Adrenal gland (tissue), 12 donors: ENCODE measurements around the gene MTFR1L. TPM values are rescaled to one million over a fixed set of nuclear protein-coding genes. Genes with fewer than 3 reads are reported as not detected.
A peak's percentile ranks its signal among the peaks of the same experiment; 100 is the strongest.

Experiments used
- DNase-seq, 7 donors: peaks; one replicate each; pipeline ENCODE4 v3.0.0-alpha.2; 2019 to 2020
- H3K27ac ChIP-seq, 5 donors: fragments of 200-600 bp; sonication (generic) in 4 of 5; 1 replicate in 3 of 5; 2 replicates in 2 of 5; pipeline versions ENCODE4 v1.5.1 to v1.8.0; 2016 to 2020; ENCODE audit warnings: mild to moderate bottlenecking in 1 of 5
- H3K27me3 ChIP-seq: fragments of 200-600 bp; 2 replicates; pipeline ENCODE4 v1.8.0; 2021
- H3K36me3 ChIP-seq, 2 donors: fragments of 200-600 bp; replicated peaks in 1 of 2; 1 replicate in 1 of 2; 2 replicates in 1 of 2; pipeline versions ENCODE4 v1.5.1 to v1.8.0; 2018 to 2022
- H3K4me1 ChIP-seq, 2 donors: fragments of 200-600 bp; replicated peaks in 1 of 2; 1 replicate in 1 of 2; 2 replicates in 1 of 2; pipeline versions ENCODE4 v1.5.1 to v1.8.0; 2018 to 2021
- H3K4me3 ChIP-seq, 4 donors: fragments of 200-600 bp; sonication (generic) in 3 of 4; one replicate each; pipeline ENCODE4 v1.5.1; 2016 to 2018
- H3K9me3 ChIP-seq, 3 donors: fragments of 200-600 bp; sonication (generic) in 1 of 3; replicated peaks in 1 of 3; 1 replicate in 2 of 3; 2 replicates in 1 of 3; pipeline versions ENCODE4 v1.5.1 to v1.8.0; 2016 to 2021
- CTCF ChIP-seq, 6 experiments: fragments of 450-650 bp in 4 of 6; fragments of 200-600 bp in 2 of 6; sonication (generic) in 1 of 6; IDR thresholded peaks; 1 replicate in 5 of 6; 2 replicates in 1 of 6; pipeline versions ENCODE4 v1.5.1 to v1.8.0; 2016 to 2021; ENCODE audit warnings: antibody characterized with exemption in 6 of 6, mild to moderate bottlenecking in 2 of 6, moderate library complexity in 1 of 6
- POLR2A ChIP-seq, 2 donors: fragments of 450-650 bp; IDR thresholded peaks; one replicate each; pipeline ENCODE4 v1.6.1; 2017; ENCODE audit warnings: antibody characterized with exemption in 2 of 2, mild to moderate bottlenecking in 2 of 2, moderate library complexity in 1 of 2
- WGBS, 4 donors: extraction: QIAGEN DNeasy Blood & Tissue Kit in 2 of 4; methylation state at CpG; one replicate each; pipeline versions ENCODE4 v1.1.5 to v1.1.7; 2013 to 2017; 5-methylcytosine and 5-hydroxymethylcytosine counted together
- intact Hi-C, 2 donors: fragments of 100-400 bp; cut with DNase I; formaldehyde crosslinking; loops; one replicate each; pipeline versions ENCODE4 v1.14.1 to v1.15.0; 2022 to 2023
- polyA plus RNA-seq, 3 donors: library from polyadenylated mRNA; stranded (reverse); fragments of 200-250 nt in 2 of 3; fragments of 350-450 nt in 1 of 3; fragmentation: Illumina TruSeq in 1 of 3; extraction: RNeasy Lipid Tissue Mini Kit (QIAGEN cat#74804) in 1 of 3; gene quantifications; one replicate each; pipeline ENCODE4 v1.2.3, GENCODE V29; 2013 to 2014
- total RNA-seq, 9 donors: library from RNA; depleted of rRNA in 4 of 9; stranded (reverse); fragments of >200 nt in 4 of 9; fragments of 120-200 nt in 1 of 9; fragmentation: NEBNext Ultra II Directional in 1 of 9; extraction: Animal tissue kit (Norgen Biotek cat#: 25700) in 1 of 9; gene quantifications; one replicate each; pipeline versions ENCODE4 v1.1.0 to v1.2.4, GENCODE V29; 2013 to 2023
- donor health status: healthy with polysubstance abuse.
- donor health status: Bipolar disorder and iron deficiency.
- donor health status: DM: yes; HTN: yes; CAD: no.
- donor health status: DM: no; HTN: no; CAD: no.
- donor health status: DM: no; HTN: no; CAD: no.
- donor health status: DM: yes; HTN: yes; CAD: no.

The MTFR1L gene
- total and polyA plus RNA-seq, 12 donors: 116 to 298 (median 192) TPM

GRCh38 chr1:25800703-25801377, 18.9 kb upstream of the MTFR1L start:
- H3K4me3 ChIP-seq: peak overlapping the region; percentile 9 to 69 (median 30)
- peak in 1 of 7 donors; percentile 41 for DNase-seq
- peaks cover 0 to 41% of the 10 kb centered on the region in 2 donors for H3K4me1 ChIP-seq
- TF ChIP-seq CTCF (IDR thresholded peaks at IDR 0.05) (no peak), POLR2A (IDR thresholded peaks at IDR 0.05) (no peak)
- 38 to 65% (median 62%) methylated on average over 10 to 15 of the region's 15 CpGs for WGBS, 4 donors
- H3K9me3 ChIP-seq: no peaks in the 10 kb centered on the region
- intact Hi-C loops: no loop called here
- H3K36me3 ChIP-seq: no peaks in the 10 kb centered on the region
- H3K27me3 ChIP-seq: no peaks in the 10 kb centered on the region
- H3K27ac ChIP-seq: peak overlapping the region in 3 of 5 donors; percentile 8 to 85 (median 31)

GRCh38 chr1:25802915-25803314, 16.8 kb upstream of the MTFR1L start:
- DNase-seq: no peak
- Histone ChIP-seq H3K36me3 (peaks cover 0 to 4% of the 10 kb centered on the region in 2 donors), H3K9me3 (no peaks in the 10 kb centered on the region), H3K27me3 (no peaks in the 10 kb centered on the region), H3K4me3 (no peak overlapping the region), H3K27ac (no peak overlapping the region), H3K4me1 (peaks cover 5 to 49% of the 10 kb centered on the region in 2 donors)
- intact Hi-C loops: no loop called here
- TF ChIP-seq CTCF (IDR thresholded peaks at IDR 0.05): no peak
- no peak for TF ChIP-seq POLR2A (IDR thresholded peaks at IDR 0.05)
- 44 to 71% (median 61%) methylated on average over 6 of the region's 6 CpGs for WGBS, 4 donors

- no peak for DNase-seq
- 82 to 100% (median 97%) methylated on average over 1 of the region's 1 CpG for WGBS, 4 donors
- Histone ChIP-seq H3K27me3 (no peaks in the 10 kb centered on the region), H3K4me1 (peaks cover 5 to 49% of the 10 kb centered on the region in 2 donors), H3K27ac (no peak overlapping the region), H3K36me3 (peaks cover 0 to 9% of the 10 kb centered on the region in 2 donors), H3K4me3 (no peak overlapping the region), H3K9me3 (no peaks in the 10 kb centered on the region)
- intact Hi-C loops: no loop called here
- no peak for TF ChIP-seq POLR2A (IDR thresholded peaks at IDR 0.05)
- no peak for TF ChIP-seq CTCF (IDR thresholded peaks at IDR 0.05)
These were observed 16.4 kb upstream of the MTFR1L start for GRCh38 chr1:25803368-25803767.

GRCh38 chr1:25804244-25804963, 15.3 kb upstream of the MTFR1L start:
- no peaks in the 10 kb centered on the region for H3K9me3 ChIP-seq
- TF ChIP-seq CTCF (IDR thresholded peaks at IDR 0.05) (no peak), POLR2A (IDR thresholded peaks at IDR 0.05) (no peak)
- H3K36me3 ChIP-seq: peaks cover 0 to 18% of the 10 kb centered on the region in 2 donors
- no peak overlapping the region for H3K4me3 ChIP-seq
- no peaks in the 10 kb centered on the region for H3K27me3 ChIP-seq
- 69 to 75% (median 72%) methylated on average over 7 to 10 of the region's 10 CpGs for WGBS, 4 donors
- DNase-seq: no peak
- intact Hi-C loops: no loop called here
- peaks cover 5 to 46% of the 10 kb centered on the region in 2 donors for H3K4me1 ChIP-seq
- peak overlapping the region in 2 of 5 donors; percentile 54 to 72 for H3K27ac ChIP-seq
